Neural cell (in vitro differentiated cells): Measurements from ENCODE around the gene GNAS.

Experiments used
- CTCF ChIP-seq: fragments of 450-650 bp; IDR thresholded peaks from 2 replicates; pipeline ENCODE4 v1.5.1; 2014; ENCODE audit warnings: antibody characterized with exemption, mild to moderate bottlenecking, moderate library complexity; ENCODE audit not compliant: poor library complexity, severe bottlenecking
- EP300 ChIP-seq: fragments of 450-650 bp; conservative IDR thresholded peaks from 2 replicates; pipeline ENCODE4 v1.6.1; 2014; ENCODE audit warnings: antibody characterized with exemption, mild to moderate bottlenecking, moderate library complexity; ENCODE audit not compliant: poor library complexity, severe bottlenecking
- EZH2 ChIP-seq: fragments of 200-600, 300-800 bp; shearing (Covaris generic), sonication (generic); IDR thresholded peaks from 2 replicates; pipeline ENCODE4 v1.6.1; 2014; ENCODE audit warnings: antibody characterized with exemption, low read length, borderline replicate concordance, mild to moderate bottlenecking; ENCODE audit not compliant: insufficient read depth, poor library complexity, severe bottlenecking
- POLR2AphosphoS5 ChIP-seq: IDR thresholded peaks from 2 replicates; pipeline ENCODE4 v1.6.1; 2012
- REST ChIP-seq: IDR thresholded peaks from 2 replicates; pipeline ENCODE4 v1.6.1; 2012; ENCODE audit warnings: borderline replicate concordance
- SMC3 ChIP-seq: fragments of 450-650 bp; conservative IDR thresholded peaks from 2 replicates; pipeline ENCODE4 v1.6.1; 2014; ENCODE audit warnings: antibody characterized with exemption, mild to moderate bottlenecking, moderate library complexity; ENCODE audit not compliant: poor library complexity

DNA sequence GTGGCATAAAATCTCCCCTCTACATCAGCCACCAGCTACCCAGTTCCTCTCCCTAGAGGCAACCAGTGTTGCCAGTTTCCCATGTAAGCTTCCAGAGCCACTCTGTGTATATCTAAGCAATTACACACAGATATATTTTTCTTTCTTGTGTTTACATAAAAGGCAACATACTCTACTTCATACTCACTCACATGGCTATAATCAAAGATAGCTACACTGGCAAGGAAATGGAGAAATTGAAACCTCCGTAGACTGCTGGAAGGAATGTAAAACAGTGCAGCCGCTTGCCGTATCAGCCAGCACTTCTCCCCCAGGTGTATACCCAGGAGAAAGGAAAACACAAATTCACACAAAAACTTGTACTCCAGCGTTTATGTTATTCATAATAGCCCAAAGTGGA, 90.0 kb downstream of the GNAS start:
- no peak for TF ChIP-seq CTCF
- TF ChIP-seq EZH2: no peak
- no peak for TF ChIP-seq POLR2AphosphoS5
- no peak for TF ChIP-seq REST
- no peak for TF ChIP-seq SMC3
- no peak for TF ChIP-seq EP300
